Loucy (cell line): ENCODE measurements around the gene NODAL.
A peak's percentile ranks its signal among the peaks of the same experiment; 100 is the strongest.

Experiments
- H2AFZ ChIP-seq: fragments of 200-600 bp; sonication (generic); 2 replicates; pipeline ENCODE4 v1.6.0; 2016; ENCODE audit warnings: antibody characterized with exemption, mild to moderate bottlenecking, low read length, moderate library complexity
- H3F3A ChIP-seq: fragments of 200-600 bp; 2 replicates; pipeline ENCODE4 v1.6.0; 2016; ENCODE audit warnings: antibody characterized with exemption, low read depth, mild to moderate bottlenecking
- H3K27me3 ChIP-seq: fragments of 200-600 bp; sonication (generic); 2 replicates; pipeline ENCODE4 v1.6.1; 2014; ENCODE audit warnings: low read length, mild to moderate bottlenecking; ENCODE audit not compliant: insufficient read depth, poor library complexity, severe bottlenecking
- H3K36me3 ChIP-seq: fragments of 200-600 bp; sonication (generic); 2 replicates; pipeline ENCODE4 v1.6.1; 2016; ENCODE audit warnings: low read length; ENCODE audit not compliant: insufficient read depth
- H3K4me1 ChIP-seq: fragments of 200-600 bp; sonication (generic); 2 replicates; pipeline ENCODE4 v1.5.1; 2014; ENCODE audit warnings: low read length, mild to moderate bottlenecking; ENCODE audit not compliant: insufficient read depth, poor library complexity, severe bottlenecking
- H3K4me2 ChIP-seq: fragments of 200-600 bp; sonication (generic); 2 replicates; pipeline ENCODE4 v1.6.0; 2014; ENCODE audit warnings: antibody characterized with exemption, low read length, low read depth, mild to moderate bottlenecking; ENCODE audit not compliant: poor library complexity, severe bottlenecking
- H3K4me3 ChIP-seq: fragments of 200-600 bp; sonication (generic); 2 replicates; pipeline ENCODE4 v1.5.1; 2014; ENCODE audit warnings: low read length, mild to moderate bottlenecking, mixed read lengths; ENCODE audit not compliant: poor library complexity, severe bottlenecking
- H3K79me2 ChIP-seq: fragments of 200-600 bp; sonication (generic); 2 replicates; pipeline ENCODE4 v1.6.1; 2014; ENCODE audit warnings: low read length; ENCODE audit not compliant: insufficient read depth
- H3K9ac ChIP-seq: fragments of 200-600 bp; sonication (generic); 2 replicates; pipeline ENCODE4 v1.6.0; 2014; ENCODE audit warnings: mild to moderate bottlenecking, low read depth, low read length, moderate library complexity; ENCODE audit not compliant: poor library complexity, severe bottlenecking
- H3K9me2 ChIP-seq: fragments of 200-600 bp; sonication (generic); replicated peaks from 2 replicates; pipeline ENCODE4 v1.6.1; 2016; ENCODE audit warnings: low read depth, low read length, mixed read lengths
- H3K9me3 ChIP-seq: fragments of 200-600 bp; sonication (generic); 2 replicates; pipeline ENCODE4 v1.6.1; 2014; ENCODE audit warnings: mild to moderate bottlenecking, antibody characterized with exemption, low read length, low read depth; ENCODE audit not compliant: insufficient read depth
- H4K20me1 ChIP-seq: fragments of 200-600 bp; sonication (generic); 2 replicates; pipeline ENCODE4 v1.6.0; 2014; ENCODE audit warnings: antibody characterized with exemption, low read length, mild to moderate bottlenecking; ENCODE audit not compliant: insufficient read depth, poor library complexity, severe bottlenecking
- EZH2phosphoT487 ChIP-seq: fragments of 200-600 bp; IDR thresholded peaks from 2 replicates; pipeline ENCODE4 v1.6.1; 2018; ENCODE audit warnings: antibody characterized with exemption, mild to moderate bottlenecking, moderate library complexity, borderline replicate concordance
- TF ChIP-seq, protein P1 (sequence below): fragments of 200-600 bp; sonication (generic); conservative IDR thresholded peaks from 2 replicates; pipeline ENCODE4 v1.5.1; 2014; ENCODE audit warnings: mild to moderate bottlenecking, antibody characterized with exemption, low read length

NODAL gene

DNA sequence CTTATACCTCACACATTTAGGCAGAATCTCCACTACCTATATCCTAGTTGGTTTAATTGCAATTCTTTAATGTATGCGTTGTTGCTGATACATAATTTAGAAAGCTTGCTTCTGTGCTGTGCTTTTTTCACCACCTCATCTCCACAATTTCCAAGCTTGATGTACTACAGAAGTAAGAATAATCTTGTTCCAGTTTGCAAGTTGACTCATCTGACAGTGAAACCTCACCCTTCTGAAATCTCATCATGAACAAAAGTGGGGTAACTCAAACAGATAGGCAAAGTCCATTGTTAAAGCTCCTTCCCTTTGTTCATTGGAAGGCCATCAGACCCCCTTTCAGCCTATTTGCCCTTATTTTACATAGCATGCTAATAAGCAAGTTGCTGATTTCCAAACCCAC lies 23.9 kb downstream of the NODAL start:
- Histone ChIP-seq H4K20me1 (peaks cover 26% of the 10 kb centered on the region), H3K9ac (no peak overlapping the region), H3K9me2 (no peaks in the 10 kb centered on the region), H3K9me3 (no peaks in the 10 kb centered on the region), H3K4me2 (no peak overlapping the region), H3K36me3 (peaks cover 29% of the 10 kb centered on the region; the same call in 1 of the 2 replicates), H3K4me3 (no peak overlapping the region), H3K79me2 (peaks cover 46% of the 10 kb centered on the region), H2AFZ (no peak overlapping the region), H3K4me1 (peaks cover 6% of the 10 kb centered on the region), H3K27me3 (no peaks in the 10 kb centered on the region), H3F3A (no peaks in the 10 kb centered on the region)
- TF ChIP-seq, protein P1, sequence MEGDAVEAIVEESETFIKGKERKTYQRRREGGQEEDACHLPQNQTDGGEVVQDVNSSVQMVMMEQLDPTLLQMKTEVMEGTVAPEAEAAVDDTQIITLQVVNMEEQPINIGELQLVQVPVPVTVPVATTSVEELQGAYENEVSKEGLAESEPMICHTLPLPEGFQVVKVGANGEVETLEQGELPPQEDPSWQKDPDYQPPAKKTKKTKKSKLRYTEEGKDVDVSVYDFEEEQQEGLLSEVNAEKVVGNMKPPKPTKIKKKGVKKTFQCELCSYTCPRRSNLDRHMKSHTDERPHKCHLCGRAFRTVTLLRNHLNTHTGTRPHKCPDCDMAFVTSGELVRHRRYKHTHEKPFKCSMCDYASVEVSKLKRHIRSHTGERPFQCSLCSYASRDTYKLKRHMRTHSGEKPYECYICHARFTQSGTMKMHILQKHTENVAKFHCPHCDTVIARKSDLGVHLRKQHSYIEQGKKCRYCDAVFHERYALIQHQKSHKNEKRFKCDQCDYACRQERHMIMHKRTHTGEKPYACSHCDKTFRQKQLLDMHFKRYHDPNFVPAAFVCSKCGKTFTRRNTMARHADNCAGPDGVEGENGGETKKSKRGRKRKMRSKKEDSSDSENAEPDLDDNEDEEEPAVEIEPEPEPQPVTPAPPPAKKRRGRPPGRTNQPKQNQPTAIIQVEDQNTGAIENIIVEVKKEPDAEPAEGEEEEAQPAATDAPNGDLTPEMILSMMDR: no peak
- TF ChIP-seq EZH2phosphoT487: no peak

GRCh38 chr10:70412356-70412755 lies 29.1 kb downstream of the NODAL start:
- Histone ChIP-seq H4K20me1 (peaks cover 69% of the 10 kb centered on the region), H3K4me1 (peaks cover 33% of the 10 kb centered on the region), H3K4me3 (no peak overlapping the region), H3K36me3 (no peaks in the 10 kb centered on the region), H2AFZ (no peak overlapping the region), H3K9me2 (no peaks in the 10 kb centered on the region), H3K9ac (no peak overlapping the region), H3K27me3 (no peaks in the 10 kb centered on the region), H3F3A (no peaks in the 10 kb centered on the region), H3K4me2 (peak overlapping the region; percentile 60), H3K9me3 (no peaks in the 10 kb centered on the region), H3K79me2 (peaks cover 86% of the 10 kb centered on the region)
- TF ChIP-seq EZH2phosphoT487: no peak
- TF ChIP-seq, protein P1: no peak

GRCh38 chr10:70410608-70411007 lies 30.9 kb downstream of the NODAL start:
- Histone ChIP-seq H3K9me2 (no peaks in the 10 kb centered on the region), H3K9ac (no peak overlapping the region), H3K36me3 (no peaks in the 10 kb centered on the region), H3K4me3 (no peak overlapping the region), H3F3A (no peaks in the 10 kb centered on the region), H4K20me1 (peaks cover 77% of the 10 kb centered on the region), H3K27me3 (no peaks in the 10 kb centered on the region), H3K9me3 (no peaks in the 10 kb centered on the region), H3K79me2 (peaks cover 88% of the 10 kb centered on the region), H3K4me2 (peak overlapping the region; percentile 36), H2AFZ (no peak overlapping the region), H3K4me1 (peaks cover 44% of the 10 kb centered on the region)
- TF ChIP-seq EZH2phosphoT487: no peak
- TF ChIP-seq, protein P1: no peak
